NCI-H82 treated with DMSO at 0.1 percent for 48 hours (cell line): Measurements from ENCODE around the gene MBNL1.
A peak's percentile ranks its signal among the peaks of the same experiment; 100 is the strongest.
"Not testable (repeated sequence)": the region's sequence is repeated elsewhere in the genome, so short reads cannot be mapped to it uniquely, and the experiment has no call there.

Source experiments
- DNase-seq: peaks from one replicate; lab custom pipeline; 2025; ENCODE audit not compliant: unreplicated experiment; lab: John Stamatoyannopoulos, UW

Gene MBNL1

DNA sequence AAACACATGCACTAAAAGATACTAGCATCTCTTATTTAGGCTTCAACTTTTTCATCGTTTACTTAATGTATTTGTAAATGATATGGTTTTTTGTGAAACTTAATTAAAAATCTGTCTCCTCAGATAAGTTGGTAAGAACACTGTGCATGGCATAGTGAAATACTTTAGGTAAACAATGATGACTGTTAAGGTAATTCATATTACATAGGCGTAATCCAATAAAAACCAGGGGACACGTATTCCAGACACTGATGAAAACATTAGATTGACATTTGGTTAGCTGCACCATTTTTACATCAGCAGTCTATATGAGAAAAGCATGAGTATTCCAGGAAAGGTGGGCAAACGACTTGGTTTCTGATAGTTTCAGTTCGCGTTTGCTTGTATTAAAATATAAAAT is 170.0 kb downstream of the MBNL1 start:
- DNase-seq = no peak

DNA sequence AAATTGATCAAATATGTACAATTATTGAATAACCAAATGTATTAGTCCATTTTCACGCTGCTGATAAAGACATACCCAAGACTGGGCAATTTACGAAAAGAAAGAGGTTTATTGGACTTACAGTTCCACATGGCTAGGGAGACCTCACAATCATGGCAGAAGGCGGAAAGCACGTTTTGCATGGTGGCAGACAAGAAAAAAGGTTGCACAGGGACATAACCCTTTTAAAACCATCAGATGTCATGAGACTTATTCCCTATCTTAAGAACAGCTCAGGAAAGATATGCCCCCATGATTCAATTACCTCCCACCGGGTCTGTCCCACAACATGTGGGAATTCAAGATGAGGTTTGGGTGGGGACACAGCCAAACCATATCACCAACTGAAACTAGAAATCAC is 171.5 kb downstream of the MBNL1 start:
- not testable (repeated sequence) for DNase-seq

DNA sequence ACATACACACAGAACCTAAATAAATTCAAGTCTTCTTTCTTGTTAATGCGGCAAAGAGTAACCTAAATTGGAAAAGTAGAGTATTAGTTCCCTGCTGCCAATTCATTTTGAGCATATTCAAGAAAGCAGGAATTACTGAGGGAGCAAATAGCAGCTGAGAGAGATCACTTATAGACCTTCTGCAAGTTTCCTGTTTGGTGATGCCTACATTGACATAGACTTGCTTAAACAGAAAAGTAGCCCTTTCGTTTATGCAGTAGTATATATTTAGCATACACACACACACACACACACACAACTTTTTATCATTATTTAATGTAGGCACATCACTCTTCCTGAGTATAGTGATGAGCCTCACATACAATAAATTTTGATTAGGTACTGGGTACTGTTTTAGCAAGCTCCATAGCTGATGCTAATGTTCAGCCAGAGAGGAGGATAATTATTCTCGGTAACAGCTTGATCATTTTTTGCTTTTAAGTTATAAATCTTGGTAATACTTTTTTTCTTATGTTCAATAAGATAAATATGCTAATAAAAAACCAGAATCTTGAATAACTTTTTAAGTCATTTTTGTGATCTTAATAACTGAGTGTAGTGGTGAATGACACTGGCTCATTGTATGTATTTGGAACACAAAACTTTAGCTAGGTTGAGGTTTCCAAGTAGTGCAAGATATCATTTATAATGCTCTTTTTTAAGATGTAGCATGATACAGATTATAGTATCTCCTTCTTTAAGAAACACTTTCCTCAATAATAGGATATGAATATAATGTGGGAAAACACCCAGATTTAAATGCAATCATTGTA is 174.7 kb downstream of the MBNL1 start:
- no peak for DNase-seq

DNA sequence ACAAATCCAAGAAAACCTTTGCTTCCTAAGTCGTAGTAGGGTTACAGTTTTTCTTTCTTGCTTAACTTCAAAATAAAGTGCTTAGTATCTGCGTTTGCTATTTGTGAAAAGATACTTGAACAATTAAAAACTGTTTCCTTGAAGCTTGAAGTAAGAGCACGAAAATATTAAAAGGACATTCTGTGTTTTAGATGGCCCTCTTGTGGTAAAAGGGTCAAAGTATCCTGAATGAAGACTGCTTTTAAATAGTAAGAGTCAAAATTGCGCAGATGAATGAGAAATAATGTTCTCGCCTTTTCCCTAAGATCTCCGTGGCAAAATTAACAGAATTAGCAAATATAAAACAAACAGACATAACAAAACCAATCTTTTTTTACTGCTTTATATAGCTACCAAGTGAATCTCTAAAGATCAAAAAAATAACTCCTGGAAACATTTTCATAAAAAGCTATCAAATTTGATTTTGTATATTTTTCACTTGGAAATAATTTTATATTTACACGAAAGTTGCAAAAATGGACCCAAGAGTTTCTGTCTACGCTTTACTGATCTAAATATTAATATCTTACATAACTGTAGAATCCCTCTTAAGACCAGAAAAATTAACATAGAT is 175.4 kb downstream of the MBNL1 start:
- peak; percentile 16 for DNase-seq

DNA sequence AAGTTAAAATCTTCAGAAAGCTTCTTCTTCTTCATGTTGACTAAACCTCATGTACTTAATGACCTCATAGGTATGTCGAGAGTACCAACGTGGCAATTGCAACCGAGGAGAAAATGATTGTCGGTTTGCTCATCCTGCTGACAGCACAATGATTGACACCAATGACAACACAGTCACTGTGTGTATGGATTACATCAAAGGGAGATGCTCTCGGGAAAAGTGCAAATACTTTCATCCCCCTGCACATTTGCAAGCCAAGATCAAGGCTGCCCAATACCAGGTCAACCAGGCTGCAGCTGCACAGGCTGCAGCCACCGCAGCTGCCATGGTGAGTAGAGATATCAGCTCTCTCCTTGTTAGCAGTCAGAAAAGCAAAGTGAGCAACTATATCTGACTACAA is 176.5 kb downstream of the MBNL1 start:
- no peak for DNase-seq

DNA sequence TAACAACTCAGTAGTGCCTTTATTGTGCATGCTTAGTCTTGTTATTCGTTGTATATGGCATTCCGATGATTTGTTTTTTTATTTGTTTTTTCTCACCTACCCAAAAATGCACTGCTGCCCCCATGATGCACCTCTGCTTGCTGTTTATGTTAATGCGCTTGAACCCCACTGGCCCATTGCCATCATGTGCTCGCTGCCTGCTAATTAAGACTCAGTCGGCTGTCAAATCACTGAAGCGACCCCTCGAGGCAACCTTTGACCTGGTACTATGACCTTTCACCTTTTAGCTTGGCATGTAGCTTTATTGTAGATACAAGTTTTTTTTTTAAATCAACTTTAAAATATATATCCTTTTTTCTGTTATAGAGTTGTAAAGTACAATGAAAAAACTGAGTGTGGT is 177.8 kb downstream of the MBNL1 start:
- no peak for DNase-seq

DNA sequence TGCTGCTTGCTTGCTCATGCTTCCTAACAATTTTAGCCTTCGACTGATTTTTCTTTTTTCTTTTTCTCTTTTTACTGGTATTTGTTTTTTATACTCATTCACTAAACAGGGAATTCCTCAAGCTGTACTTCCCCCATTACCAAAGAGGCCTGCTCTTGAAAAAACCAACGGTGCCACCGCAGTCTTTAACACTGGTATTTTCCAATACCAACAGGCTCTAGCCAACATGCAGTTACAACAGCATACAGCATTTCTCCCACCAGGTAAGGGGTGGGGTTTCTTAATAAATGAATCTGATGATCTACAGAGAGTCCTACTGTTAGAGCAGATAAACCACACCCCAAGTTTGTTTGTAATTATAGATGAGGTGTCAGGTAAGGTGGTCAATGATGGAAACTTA is 178.8 kb downstream of the MBNL1 start:
- DNase-seq = no peak

DNA sequence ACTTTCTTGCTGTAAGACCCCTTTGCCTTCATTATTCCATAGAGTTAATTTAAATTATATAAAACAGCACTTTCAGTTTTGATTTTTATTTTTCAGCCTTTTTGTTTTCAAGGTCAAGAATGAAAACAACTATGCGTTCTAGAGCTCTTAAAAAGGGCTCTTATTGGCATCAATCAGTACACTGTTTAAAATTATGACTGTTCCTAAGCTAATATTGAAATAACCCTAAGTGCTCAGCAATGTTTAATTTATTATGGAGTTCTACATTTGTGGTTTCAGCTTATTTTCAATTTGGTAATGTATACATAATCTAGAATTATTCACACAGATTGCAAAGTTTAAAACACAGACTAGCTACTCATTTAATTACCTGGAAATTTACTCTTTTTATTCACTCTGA is 179.4 kb downstream of the MBNL1 start:
- DNase-seq = no peak

DNA sequence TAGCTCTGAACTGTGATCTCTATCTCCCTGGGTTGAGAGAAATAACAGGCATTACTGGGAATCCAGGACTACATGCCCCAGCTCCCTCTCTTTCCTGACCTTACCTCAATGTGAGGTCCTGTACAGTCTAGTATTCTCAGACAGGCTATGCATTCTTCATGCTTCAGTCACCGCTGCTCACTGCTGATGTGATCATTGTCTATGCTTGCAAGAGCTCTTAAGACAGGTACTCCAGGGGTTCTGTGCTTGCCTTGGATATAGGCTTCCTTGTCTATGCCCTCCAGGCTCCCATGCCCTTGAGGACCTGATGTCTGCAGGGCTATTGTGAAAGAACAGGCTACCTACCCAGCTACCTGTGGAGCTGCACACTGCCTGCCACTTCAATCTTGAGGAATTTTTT is 183.6 kb downstream of the MBNL1 start:
- DNase-seq = no peak

DNA sequence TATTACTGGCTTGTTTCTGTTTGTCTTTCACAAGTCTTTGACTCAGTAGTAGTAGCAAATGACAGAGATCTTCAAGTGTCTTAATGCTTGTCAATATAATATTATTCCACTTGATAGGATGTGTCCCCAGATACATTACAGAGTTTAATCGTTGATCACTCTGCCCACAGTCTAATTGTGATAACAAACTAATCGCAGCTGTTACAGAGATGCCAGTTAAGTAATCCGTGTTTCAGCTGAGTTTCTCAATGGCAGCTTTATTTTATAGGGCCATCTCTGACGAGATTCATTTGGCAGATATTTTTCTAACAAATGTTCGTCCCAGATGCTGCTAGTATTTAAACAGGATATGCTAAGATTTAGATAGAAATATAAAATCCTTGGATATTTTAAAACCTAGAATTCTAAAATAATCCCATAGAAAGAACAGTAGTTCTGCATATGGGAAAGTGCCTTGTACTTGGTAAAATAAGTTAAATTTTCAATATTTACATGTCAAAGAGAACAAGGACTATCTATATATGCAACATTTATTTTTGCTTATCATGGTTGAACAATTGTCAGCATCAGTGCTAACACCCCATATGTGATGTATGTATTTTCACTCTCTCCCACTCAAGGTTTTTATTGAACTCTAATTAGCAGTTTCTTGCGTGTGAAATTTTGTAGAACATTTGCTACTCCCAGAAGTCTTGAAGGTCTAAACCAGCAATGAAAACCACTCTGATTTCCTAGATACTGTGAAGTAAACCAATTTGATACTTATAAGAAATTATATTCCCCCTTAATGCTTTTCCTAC is 185.5 kb downstream of the MBNL1 start:
- DNase-seq = peak; percentile 12

DNA sequence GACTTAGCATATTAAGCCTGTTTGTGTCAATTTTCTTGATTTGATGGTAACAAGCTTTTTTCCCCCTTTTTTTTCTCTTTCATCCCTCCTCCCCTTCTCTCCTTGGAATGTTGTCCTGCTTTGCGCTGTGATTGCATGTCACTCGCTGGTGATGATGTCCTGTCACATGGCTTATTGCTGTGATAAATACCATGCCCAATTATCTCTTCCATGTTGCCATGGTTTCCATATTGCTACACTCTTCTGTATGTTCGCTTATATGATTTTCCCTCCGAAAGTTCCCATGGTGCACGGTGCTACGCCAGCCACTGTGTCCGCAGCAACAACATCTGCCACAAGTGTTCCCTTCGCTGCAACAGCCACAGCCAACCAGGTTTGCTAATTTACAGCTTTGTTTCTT is 187.3 kb downstream of the MBNL1 start:
- DNase-seq = no peak

DNA sequence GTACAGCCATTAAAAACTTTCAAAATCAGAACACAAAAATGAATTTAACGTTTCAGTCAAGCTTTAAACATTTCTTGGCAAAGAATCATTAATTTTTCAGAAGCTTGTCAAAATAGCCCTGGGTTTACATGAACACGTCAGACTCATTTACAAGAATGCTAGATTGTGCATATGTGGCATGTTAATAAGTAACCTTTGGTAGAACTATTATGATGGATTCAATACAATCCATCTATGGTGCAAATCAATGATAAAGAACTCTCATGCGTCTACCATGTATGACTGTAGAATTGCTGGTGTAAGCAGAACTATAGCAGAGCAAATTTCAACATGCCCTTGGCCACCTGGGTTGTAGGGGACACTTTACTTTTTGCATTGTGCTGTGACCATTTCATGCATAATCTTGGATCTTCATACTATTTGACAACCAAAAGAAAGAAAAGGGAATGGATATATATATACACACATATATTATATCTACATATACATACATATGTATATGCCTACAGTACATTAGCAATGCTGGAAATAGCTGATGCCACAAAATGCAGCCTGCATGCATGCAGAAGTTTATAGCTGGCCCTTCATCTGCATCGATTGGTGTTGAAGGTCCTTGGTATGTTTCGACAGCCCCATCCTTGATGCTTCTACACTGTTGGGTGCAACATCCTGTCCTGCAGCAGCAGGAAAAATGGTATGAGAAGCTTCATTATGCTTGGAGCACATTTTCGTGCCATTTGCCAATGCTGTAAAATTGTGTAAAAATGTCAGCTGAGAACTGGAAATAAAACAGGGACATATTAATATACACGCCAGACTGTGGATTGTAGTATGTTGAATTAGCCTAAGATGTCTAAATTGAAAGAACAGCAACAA is 189.0 kb downstream of the MBNL1 start:
- no peak for DNase-seq

DNA sequence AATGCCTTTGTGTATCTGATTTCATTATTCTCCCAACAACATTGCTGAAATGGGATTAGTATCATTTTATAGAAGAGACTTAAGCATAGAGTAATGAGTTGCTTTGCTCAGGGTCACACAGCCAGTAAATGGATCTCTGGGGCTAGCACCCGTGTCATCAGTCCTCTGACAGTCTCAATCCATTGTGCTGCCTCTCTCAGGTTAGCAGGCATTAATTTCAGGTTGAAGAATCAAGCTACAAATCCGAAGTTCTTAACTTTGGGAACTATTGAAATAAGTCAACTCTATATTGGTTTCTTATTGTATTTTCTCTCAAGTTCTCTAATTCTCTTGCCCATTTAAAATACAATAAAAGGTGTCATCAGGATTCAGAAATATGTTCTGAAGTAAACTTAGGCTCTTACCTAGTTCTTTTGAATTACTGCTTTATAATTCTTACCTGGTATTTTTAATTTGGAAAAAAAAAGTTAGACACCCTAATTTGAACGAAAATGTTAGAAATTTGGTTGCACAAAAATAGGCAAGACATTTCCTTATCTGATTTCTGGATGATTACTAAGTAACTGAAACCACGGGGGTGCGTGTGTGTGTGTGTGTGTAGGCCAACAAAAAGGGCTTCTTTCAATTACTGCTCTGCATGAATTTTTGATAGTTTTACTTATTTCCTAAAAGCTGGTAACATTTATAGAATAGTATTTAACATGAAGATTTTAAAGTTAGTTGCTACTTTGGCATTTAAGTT is 189.8 kb downstream of the MBNL1 start:
- no peak for DNase-seq

DNA sequence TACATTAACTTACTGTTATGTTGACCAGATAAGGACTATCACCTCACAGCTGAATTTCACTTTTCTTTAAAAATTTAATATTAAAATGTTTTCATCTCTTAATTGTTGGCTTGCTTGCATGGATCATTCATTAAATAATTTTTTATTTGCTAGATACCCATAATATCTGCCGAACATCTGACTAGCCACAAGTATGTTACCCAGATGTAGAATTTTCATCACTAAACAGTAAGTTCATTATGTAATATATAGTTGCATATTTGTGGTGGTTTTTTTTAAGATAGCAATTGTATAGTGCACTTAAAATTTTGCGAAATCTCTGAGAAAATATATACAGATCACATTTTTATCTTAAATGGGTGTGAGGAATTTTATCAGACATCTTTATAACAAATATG is 190.4 kb downstream of the MBNL1 start:
- no peak for DNase-seq

DNA sequence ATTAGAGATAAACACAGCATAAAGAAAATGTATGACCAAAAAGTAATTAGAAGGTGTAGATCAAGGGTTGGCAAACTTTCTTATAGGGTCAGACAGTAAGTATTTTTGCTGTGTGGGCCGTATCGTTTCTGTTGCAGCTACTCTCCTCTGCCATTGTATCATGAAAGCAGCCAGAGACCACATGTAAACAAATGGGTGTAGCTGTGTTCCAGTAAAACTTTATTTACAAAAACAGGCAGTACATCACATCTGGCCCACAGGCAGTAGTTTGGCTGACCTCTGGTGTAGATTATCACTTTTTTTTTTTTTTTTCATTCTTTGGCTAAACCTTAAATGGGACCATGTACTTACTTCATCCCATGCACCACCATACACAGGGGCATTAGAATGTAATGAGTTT is 190.8 kb downstream of the MBNL1 start:
- no peak for DNase-seq

DNA sequence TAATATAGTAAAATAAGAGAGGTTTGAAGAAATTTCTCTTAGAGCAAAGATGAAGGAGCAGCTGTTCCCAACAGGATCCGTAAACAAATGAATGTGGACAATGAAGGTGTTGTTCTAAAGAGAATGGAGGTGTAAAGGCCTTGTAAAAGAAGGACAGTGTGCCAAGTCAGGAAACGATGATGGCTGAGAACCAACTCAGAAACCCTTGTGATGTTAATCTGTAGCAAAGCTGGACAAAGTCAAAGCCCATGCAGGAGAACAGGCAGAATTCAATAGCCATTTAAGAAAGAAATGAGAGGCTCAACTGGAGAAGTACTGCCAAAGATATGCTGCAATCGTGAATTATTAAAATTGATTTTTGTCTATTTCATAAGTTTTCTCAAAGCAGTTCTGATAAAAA is 192.2 kb downstream of the MBNL1 start:
- no peak for DNase-seq

DNA sequence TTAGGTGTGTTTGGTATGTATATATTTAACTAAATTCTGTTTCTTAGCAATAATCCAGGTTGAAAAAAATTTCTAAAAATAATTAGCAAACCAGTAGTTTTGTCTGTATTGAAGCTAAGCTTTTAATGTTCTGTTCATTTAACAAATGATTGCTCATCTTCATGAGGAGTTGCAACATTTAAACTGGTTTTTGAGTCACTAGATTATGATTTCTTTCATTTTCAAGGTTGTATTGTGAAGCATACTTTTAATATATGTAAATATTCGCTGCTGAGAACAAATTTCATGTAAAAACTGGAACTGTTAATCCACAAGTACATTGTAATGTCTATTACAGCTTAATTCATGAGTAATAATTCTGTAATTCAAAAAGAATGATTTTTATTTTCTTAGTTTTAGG is 192.7 kb downstream of the MBNL1 start:
- no peak for DNase-seq

DNA sequence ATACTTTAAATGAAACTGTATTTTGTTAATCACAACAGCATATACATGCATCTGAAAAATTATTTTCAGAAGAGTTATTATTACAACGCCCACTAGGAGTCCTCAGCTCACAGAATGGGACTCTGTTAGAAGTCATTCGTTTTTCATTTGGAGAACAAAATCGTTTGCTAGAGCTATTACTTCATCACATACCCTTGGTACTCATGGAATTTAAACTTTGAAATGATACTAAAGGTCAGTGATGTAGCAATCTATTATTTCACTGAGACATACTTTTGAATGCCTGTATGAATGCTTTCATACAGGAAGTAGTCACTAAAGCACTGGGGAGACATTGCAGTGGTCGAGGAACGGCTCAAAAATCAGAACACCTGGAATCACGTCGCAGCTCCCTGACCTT is 198.1 kb downstream of the MBNL1 start:
- no peak for DNase-seq

DNA sequence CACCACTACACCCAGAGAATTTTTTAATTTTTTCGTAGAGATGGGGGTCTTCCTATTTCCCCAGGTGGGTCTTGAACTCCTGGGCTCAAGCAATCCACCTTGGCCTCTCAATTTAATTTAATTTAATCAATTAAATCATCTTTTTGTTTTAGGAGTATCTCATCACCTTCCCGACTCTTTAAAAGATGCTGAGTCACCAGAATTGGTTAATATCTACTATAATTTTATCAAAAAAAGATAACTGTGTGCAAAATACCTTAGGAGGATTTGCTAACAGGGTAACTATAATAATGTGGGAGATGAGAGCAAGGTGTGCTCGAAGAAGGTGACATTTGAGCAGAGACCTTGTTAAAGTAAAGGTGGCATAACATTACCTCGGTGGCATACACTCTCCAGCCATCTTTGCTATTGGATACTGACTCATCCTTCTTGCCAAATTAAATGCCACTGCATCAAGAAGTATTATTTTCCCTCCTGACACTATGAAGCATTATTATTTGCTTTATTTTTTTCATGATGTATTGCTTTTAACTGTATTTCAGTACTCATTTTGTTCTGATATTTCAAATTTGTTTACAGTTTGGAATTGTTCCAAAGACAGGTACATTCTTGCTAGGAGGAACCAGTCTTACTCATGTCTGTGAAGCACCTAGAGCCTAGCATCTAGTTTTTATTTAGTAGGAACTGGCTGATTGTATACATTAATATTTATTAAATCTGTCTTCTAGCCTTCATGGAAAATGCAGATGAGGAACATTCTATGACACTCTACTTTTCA is 200.7 kb downstream of the MBNL1 start:
- no peak for DNase-seq

DNA sequence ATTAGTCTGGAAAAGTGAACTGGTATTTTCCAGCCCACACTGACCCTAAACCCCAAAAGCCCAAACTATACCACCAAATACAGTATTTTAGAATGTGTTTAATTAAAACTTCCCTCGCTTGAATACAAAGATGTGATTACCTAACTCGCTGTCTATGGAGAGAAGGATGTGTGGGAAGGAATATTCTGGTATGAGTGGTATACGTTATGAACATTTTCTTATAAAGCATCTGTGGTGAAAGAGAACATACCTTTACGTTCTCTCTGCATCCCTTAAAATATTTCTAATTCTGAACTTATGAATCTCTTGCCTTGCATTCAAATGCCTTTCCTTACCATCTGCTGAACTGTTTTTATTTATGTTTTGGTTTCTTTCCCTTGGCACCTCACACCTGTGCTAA is 201.4 kb downstream of the MBNL1 start:
- no peak for DNase-seq
